Cerebellar nuclear complex (tissue), 1 donor: Measurements from ENCODE around the gene RIC8B.

Experiments used
- DNase-seq, 2 experiments: peaks; one replicate each; lab custom pipeline; 2025; lab: John Stamatoyannopoulos, UW

The RIC8B gene

GRCh38 chr12:106868982-106869700 is 94.7 kb downstream of the RIC8B start:
- no peak for DNase-seq

- DNase-seq: no peak
Observed at GRCh38 chr12:106870116-106870515, 95.6 kb downstream of the RIC8B start.

DNA sequence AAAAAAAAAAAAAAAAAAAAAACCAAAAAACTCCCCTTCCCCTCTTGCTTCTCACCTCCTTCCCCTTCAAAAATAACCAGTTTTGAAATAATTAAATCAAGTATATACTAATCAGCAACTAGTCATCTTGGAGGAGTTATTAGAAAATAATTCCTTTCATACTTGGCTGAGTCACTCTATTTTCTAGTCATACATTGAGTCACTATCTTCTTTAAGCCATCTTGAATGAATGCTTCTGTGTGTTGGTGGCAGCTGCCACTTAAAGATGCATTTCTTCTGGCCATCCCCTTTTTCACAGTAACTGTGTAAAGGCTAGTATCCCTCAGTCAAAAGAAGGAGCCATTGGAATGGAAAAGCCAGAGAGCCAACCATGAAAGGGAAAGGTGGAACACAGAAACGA is 97.0 kb downstream of the RIC8B start:
- no peak for DNase-seq

DNA sequence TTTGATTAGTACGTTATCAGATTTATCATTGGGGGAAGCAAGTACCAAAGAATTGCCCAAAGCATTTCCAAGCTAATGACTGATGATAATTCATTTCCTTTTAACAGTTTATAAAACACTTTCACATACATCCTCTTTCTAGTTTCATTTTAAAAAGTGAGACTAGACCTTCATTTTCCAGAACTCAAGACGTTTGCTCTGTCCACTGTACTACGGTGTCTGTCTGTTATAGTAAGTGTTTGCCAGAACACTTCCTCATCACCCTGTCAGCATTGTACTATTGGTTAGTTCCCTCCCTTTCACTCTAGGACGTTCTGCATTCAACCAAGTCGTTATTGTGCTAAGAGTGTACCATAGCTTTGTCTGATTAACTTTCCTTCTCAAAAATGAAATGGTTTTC is 99.5 kb downstream of the RIC8B start:
- no peak for DNase-seq

- DNase-seq: no peak
Observed at GRCh38 chr12:106878804-106879203, 104.3 kb downstream of the RIC8B start.

- DNase-seq: no peak
Observed at GRCh38 chr12:106879612-106880011, 105.1 kb downstream of the RIC8B start.

DNA sequence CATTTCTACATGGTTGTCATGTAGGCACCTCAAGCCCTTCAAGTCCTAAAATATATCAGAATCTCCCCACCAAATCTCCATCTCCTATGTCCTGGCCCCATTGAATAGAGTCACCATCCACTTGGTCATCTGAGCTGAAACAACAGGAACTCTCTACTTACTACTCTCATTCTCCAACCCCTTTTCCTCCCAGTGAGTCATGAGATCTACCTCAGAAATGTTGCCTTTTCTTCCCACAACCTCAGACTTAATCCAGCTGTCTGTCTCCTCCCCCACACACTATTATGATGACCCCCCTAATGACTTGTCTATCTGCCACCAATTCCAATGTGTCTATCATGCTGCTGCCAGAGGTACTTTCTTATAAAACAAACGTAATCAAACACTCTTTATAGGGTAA is 108.9 kb downstream of the RIC8B start:
- no peak for DNase-seq

GRCh38 chr12:106885026-106885425 is 110.5 kb downstream of the RIC8B start:
- DNase-seq: no peak

- DNase-seq: no peak
Observed at GRCh38 chr12:106885541-106886249, 111.2 kb downstream of the RIC8B start.

GRCh38 chr12:106886932-106887331 is 112.5 kb downstream of the RIC8B start:
- DNase-seq: no peak

- DNase-seq: no peak
Observed at GRCh38 chr12:106888348-106888970, 114.0 kb downstream of the RIC8B start.

GRCh38 chr12:106889326-106889725 is 114.8 kb downstream of the RIC8B start:
- DNase-seq: no peak

- no peak for DNase-seq
Observed at GRCh38 chr12:106889950-106890626, 115.6 kb downstream of the RIC8B start.

DNA sequence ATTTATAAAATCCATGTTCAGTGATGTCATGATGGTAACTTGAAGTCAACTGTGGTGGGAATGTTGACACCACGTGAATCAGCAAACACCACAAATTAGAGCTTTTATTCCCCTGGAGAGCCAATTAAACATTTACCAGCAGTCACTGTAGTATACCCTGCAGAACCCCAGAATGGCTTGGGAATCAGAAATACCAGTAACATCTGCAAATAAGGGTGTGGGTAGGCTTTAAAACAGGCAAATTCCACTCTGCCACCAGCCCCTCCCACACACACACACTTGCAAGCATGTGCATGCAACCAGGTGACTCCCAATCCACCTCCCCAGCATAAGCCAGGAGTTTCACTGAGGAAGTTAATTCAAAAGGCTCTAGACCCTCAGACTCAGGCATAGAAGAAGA is 117.6 kb downstream of the RIC8B start:
- DNase-seq: no peak

DNA sequence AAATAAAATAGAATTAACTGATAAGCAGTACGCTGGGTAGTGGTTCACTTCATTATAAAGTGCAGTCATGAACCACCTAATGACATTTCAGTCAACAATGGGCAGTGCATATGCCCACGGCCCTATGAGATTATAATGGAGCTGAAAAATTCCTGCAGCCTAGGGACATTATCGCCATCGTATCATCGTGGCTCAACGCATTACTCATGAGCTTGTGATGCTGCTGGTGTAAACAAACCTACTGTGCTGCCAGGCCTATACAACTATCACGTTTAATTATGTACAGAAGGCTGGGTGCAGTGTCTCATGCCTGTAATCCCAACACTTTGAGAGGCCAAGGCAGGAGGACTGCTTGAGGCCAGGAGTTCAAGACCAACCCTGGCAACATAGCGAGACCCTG is 119.0 kb downstream of the RIC8B start:
- DNase-seq: no peak

- no peak for DNase-seq
Observed at GRCh38 chr12:106894774-106895173, 120.3 kb downstream of the RIC8B start.

DNA sequence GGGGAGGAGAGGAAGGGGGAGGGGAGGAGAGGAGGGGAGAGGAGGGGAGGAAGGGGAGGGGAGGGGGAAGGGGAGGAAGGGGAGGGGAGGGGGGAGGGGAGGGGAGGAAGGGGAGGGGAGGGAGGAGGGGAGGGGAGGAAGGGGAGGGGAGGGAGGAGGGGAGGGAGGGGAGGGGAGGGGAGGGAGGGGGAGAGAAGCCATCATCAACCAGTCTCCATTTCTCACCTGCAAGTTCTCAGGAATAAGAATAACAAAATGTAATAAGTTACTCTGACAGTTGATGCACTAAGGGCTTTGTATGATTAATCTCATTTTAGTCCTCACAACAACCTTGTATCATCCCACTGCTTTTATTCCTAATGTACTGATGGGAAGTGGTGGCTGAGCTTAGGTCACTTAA is 122.1 kb downstream of the RIC8B start:
- no peak for DNase-seq

GRCh38 chr12:106897082-106897481 is 122.6 kb downstream of the RIC8B start:
- no peak for DNase-seq

DNA sequence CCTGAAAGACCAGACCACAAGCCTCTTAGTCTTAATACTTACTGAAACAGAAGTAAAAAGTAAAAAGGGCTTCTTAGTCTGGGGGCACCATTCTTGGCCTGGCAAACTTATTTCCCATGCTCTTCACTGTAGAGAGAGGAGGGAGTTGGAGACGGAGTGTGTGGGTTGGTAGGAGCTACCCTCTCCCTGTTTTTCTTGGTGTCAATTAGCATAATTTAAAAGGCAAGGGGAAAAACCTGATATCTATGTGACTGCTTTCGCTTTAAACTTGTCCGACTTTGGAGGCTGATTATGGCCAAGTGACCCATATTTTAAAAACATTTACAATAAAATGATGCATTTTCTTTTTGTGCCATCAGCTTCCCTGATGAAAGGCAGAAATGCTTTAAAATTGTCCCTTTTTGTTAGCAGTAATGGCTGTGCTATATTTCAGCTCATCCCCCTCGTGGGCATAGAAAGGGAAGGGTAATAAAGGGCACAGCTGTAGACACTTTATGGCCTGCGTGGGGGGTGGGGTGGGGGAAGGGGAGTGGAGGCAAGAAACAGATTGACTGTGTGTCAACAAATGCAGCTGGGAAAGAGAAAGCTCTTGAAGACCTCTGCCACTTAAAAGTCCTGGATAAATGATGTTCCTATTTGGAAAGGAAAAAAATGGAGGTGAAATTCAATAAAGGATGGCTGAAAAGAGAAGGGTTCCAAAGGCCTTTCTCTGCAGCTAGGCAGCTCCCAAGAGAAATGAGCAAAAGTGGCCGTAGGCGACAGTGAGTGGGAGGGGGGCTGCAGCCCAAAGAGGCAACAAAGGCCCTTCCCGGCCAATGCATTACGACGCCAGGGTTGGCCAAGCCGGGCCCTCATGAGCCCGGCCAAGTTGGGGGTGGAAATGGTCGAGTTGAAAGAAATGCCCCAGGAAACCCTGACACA is 123.8 kb downstream of the RIC8B start:
- DNase-seq: no peak

GRCh38 chr12:106900554-106900953 is 126.1 kb downstream of the RIC8B start:
- DNase-seq: no peak

DNA sequence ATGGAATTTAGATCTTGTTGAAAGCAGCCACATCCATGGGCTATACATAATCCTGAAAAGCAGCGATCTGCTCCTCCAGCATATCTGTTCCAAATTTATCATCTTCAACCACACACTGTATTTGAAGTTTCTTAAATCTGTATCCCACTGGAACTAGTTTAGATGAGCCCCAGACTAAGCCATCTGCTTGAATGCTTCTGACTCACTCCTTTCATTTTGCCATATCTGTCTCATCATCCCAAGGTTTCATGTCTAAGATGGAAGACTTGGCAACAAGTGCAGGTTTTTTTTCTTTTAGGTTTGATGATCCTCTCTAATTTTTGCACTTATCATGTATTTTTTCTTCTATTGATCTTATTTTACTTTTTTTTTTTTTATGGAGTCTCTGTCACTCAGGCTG is 126.8 kb downstream of the RIC8B start:
- DNase-seq: no peak

GRCh38 chr12:106902053-106902452 is 127.6 kb downstream of the RIC8B start:
- no peak for DNase-seq
